K562 (cell line): ENCODE data around the gene IQCN. TPM values are rescaled to one million over a fixed set of nuclear protein-coding genes. Genes with fewer than 3 reads are reported as not detected.

Experiments used
- CBX2 ChIP-seq: fragments of 200-600 bp; sonication (generic); IDR thresholded peaks from one replicate; pipeline ENCODE4 v1.6.1; 2012; ENCODE audit warnings: mild to moderate bottlenecking, low read length, inconsistent platforms; ENCODE audit not compliant: insufficient read depth, poor library complexity, severe bottlenecking
- EP400 ChIP-seq: fragments of 450-650 bp; IDR thresholded peaks from 2 replicates; pipeline ENCODE4 v1.6.1; 2017; ENCODE audit warnings: antibody characterized with exemption, mild to moderate bottlenecking, moderate library complexity
- HDAC1 ChIP-seq, 2 experiments: fragments of 450-650 bp; IDR thresholded peaks; 2 replicates each; pipeline ENCODE4 v1.6.1; 2016 to 2017; ENCODE audit warnings: inconsistent platforms in 1 of 2, mild to moderate bottlenecking in 1 of 2, moderate library complexity in 1 of 2
- HNRNPUL1 ChIP-seq: fragments of 200-400 bp; formaldehyde crosslinking; IDR thresholded peaks from 2 replicates; pipeline ENCODE4 v1.6.1; 2017; ENCODE audit warnings: low read length
- MYNN ChIP-seq, 2 experiments: sonication (generic); formaldehyde crosslinking in 1 of 2; IDR thresholded peaks; 2 replicates each; pipeline versions ENCODE4 v1.5.0 to v1.6.1; 2016 to 2020; ENCODE audit warnings: antibody characterized with exemption in 1 of 2, missing genetic modification reagents in 1 of 2
- NONO ChIP-seq, 2 experiments: fragments of 200-400 bp in 1 of 2; fragments of 450-650 bp in 1 of 2; formaldehyde crosslinking in 1 of 2; IDR thresholded peaks; 2 replicates each; pipeline ENCODE4 v1.6.1; 2017; ENCODE audit warnings: low read depth in 2 of 2, mild to moderate bottlenecking in 2 of 2, moderate library complexity in 2 of 2, low read length in 1 of 2
- OTX1 ChIP-seq: fragments of 450-650 bp; formaldehyde crosslinking; IDR thresholded peaks from 2 replicates; pipeline ENCODE4 v1.4.0; 2022; ENCODE audit warnings: mild to moderate bottlenecking
- TGIF2 ChIP-seq: sonication (generic); formaldehyde crosslinking; IDR thresholded peaks from 2 replicates; pipeline ENCODE4 v1.8.1; 2022; ENCODE audit warnings: mild to moderate bottlenecking, missing genetic modification reagents, moderate library complexity
- ZNF445 ChIP-seq: fragments of 250-450 bp; sonication (Bioruptor Pico); IDR thresholded peaks from 2 replicates; pipeline ENCODE4 v1.4.0; 2020; ENCODE audit warnings: low read depth, mild to moderate bottlenecking, moderate library complexity
- polyA plus RNA-seq, 8 experiments: library from polyadenylated mRNA; depleted of rRNA in 4 of 8; stranded (reverse) in 5 of 8; unstranded in 3 of 8; fragments of >200 nt; fragmentation: Nextera tagmentation in 2 of 8; fragmentation: Illumina TruSeq in 1 of 8; extraction: Ambion mirVana in 2 of 8; extraction: Trizol in 1 of 8; gene quantifications; 2 replicates each; pipeline versions ENCODE4 v1.2.1 to v1.2.3, GENCODE V29; 2011 to 2014; ENCODE audit warnings: inconsistent platforms in 1 of 8, missing spikeins in 1 of 8
- total RNA-seq, 7 experiments: library from RNA; depleted of rRNA in 6 of 7; stranded (reverse); fragments of >200 nt in 6 of 7; fragmentation: Illumina TruSeq in 2 of 7; extraction: Trizol in 2 of 7; gene quantifications; 2 replicates each; pipeline versions ENCODE4 v1.2.1 to v1.2.3, GENCODE V29; 2011 to 2021; ENCODE audit warnings: low replicate concordance in 1 of 7
- TF ChIP-seq, protein P1 (sequence below), 2 experiments: fragments of 450-650 bp; IDR thresholded peaks; 2 replicates each; pipeline ENCODE4 v1.6.1; 2016; ENCODE audit warnings: mild to moderate bottlenecking in 2 of 2, borderline replicate concordance in 1 of 2, low read depth in 1 of 2, moderate library complexity in 1 of 2
- TF ChIP-seq, protein P2 (sequence below): sonication (generic); formaldehyde crosslinking; IDR thresholded peaks from 2 replicates; pipeline ENCODE4 v1.8.0; 2022; ENCODE audit warnings: mild to moderate bottlenecking, missing genetic modification reagents, borderline replicate concordance
- TF ChIP-seq, protein P3 (sequence below): fragments of 450-650 bp; IDR thresholded peaks from one replicate; pipeline ENCODE4 v1.6.1; 2018; ENCODE audit warnings: mild to moderate bottlenecking, moderate library complexity; ENCODE audit not compliant: partially characterized antibody

IQCN gene
- total and polyA plus RNA-seq, 9 of the 15 experiments (the other 6 are each of a cell fraction or from before 2014, with no cell fraction given): 0.01 to 0.07 (median 0.04) TPM; not detected in 3

DNA sequence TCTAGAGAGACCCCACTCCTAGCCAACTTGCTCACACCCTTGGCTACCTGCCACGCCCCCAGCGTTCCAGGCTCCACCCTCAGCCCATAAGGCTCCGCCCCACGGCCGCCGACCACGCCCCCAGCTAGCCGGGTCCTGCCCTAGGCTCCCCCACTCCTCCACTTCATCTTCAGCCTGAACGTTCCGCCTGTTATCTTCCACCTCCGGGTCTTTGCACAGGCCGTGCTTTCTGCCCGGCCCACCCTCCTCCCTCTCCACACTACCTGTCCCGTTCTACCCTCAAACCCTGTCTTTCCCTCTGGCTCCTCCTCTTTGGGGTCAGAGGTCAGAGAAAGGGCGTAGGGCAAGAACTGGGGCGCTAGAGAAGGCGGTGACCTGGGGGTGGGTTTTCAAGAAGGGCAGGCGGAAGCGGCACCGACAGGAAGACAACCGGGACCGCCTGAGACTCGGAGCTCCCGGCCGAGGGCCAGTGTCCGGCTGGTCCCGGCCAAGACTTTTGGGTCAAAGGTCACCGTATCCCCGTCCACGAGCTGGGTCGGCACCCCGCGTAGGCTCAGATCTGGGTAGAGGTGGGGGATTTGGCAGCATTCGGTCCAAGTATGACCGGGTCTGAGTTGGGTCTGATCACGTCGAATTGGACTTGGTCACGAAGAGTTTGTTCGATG is 50.3 kb downstream of the IQCN start (continued):
- TF ChIP-seq, protein P1, sequence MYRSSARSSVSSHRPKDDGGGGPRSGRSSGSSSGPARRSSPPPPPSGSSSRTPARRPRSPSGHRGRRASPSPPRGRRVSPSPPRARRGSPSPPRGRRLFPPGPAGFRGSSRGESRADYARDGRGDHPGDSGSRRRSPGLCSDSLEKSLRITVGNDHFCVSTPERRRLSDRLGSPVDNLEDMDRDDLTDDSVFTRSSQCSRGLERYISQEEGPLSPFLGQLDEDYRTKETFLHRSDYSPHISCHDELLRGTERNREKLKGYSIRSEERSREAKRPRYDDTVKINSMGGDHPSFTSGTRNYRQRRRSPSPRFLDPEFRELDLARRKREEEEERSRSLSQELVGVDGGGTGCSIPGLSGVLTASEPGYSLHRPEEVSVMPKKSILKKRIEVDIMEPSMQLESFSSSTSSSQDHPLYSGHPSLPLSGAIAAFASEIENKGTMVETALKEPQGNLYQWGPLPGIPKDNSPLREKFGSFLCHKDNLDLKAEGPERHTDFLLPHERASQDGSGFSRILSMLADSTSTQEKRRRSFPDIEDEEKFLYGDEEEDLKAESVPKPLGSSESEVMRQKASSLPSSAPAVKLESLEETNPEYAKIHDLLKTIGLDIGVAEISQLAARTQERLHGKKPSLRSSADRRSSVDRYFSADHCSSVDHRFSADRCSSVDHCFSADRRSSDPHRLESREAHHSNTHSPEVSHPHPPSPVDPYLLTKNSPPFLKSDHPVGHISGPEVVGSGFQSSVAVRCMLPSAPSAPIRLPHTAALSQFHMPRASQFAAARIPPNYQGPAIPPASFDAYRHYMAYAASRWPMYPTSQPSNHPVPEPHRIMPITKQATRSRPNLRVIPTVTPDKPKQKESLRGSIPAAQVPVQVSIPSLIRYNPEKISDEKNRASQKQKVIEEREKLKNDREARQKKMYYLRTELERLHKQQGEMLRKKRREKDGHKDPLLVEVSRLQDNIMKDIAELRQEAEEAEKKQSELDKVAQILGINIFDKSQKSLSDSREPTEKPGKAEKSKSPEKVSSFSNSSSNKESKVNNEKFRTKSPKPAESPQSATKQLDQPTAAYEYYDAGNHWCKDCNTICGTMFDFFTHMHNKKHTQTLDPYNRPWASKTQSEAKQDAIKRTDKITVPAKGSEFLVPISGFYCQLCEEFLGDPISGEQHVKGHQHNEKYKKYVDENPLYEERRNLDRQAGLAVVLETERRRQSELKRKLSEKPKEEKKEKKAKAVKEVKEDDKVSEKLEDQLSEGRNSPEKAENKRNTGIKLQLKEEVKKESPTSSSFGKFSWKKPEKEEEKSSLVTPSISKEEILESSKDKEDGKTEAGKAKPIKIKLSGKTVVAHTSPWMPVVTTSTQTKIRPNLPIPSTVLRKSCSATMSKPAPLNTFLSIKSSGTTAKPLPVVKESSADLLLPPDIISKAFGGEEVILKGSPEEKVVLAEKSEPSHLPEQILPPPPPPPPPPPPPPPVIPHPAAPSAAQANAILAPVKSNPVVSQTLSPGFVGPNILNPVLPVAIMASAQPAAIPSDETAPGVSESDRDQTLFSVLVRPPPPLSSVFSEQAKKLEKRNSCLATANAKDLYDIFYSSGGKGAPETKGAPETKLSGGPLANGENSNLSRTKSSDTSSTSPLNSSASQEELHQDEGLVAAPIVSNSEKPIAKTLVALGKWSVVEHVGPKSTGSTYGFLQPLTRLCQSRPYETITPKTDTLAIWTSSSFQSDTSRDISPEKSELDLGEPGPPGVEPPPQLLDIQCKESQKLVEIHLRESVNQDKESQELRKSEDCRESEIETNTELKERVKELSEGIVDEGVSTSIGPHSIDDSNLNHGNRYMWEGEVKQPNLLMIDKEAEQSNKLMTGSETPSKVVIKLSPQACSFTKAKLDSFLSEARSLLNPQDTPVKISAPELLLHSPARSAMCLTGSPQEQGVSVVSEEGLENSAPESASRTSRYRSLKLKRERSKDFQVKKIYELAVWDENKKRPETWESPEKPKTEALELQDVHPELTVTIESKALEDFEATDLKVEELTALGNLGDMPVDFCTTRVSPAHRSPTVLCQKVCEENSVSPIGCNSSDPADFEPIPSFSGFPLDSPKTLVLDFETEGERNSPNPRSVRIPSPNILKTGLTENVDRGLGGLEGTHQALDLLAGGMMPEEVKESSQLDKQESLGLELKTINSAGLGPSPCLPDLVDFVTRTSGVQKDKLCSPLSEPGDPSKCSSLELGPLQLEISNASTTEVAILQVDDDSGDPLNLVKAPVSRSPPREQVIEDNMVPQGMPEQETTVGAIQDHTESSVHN (IDR thresholded peaks at IDR 0.05; ENCODE audit: borderline replicate concordance in 1 of 2, low read depth in 1 of 2): no peak
- no peak for TF ChIP-seq ZNF445 (CRISPR knock-in tag)
- no peak for TF ChIP-seq TGIF2 (CRISPR knock-in tag)
- TF ChIP-seq HNRNPUL1: no peak
- TF ChIP-seq, protein P2, sequence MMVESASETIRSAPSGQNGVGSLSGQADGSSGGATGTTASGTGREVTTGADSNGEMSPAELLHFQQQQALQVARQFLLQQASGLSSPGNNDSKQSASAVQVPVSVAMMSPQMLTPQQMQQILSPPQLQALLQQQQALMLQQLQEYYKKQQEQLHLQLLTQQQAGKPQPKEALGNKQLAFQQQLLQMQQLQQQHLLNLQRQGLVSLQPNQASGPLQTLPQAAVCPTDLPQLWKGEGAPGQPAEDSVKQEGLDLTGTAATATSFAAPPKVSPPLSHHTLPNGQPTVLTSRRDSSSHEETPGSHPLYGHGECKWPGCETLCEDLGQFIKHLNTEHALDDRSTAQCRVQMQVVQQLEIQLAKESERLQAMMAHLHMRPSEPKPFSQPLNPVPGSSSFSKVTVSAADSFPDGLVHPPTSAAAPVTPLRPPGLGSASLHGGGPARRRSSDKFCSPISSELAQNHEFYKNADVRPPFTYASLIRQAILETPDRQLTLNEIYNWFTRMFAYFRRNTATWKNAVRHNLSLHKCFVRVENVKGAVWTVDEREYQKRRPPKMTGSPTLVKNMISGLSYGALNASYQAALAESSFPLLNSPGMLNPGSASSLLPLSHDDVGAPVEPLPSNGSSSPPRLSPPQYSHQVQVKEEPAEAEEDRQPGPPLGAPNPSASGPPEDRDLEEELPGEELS (CRISPR knock-in tag): 0 out of 2 replicates have a peak, but pooled peaks have one; percentile 75
- TF ChIP-seq EP400: peak; percentile 55; the same call in 1 of the 2 replicates
- TF ChIP-seq, protein P3, sequence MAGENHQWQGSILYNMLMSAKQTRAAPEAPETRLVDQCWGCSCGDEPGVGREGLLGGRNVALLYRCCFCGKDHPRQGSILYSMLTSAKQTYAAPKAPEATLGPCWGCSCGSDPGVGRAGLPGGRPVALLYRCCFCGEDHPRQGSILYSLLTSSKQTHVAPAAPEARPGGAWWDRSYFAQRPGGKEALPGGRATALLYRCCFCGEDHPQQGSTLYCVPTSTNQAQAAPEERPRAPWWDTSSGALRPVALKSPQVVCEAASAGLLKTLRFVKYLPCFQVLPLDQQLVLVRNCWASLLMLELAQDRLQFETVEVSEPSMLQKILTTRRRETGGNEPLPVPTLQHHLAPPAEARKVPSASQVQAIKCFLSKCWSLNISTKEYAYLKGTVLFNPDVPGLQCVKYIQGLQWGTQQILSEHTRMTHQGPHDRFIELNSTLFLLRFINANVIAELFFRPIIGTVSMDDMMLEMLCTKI: no peak
- peak; percentile 93 for TF ChIP-seq OTX1 (CRISPR knock-in tag)
- TF ChIP-seq HDAC1 (IDR thresholded peaks at IDR 0.05): peak; percentile 76 to 91; a peak in 3 of 4 replicates
- TF ChIP-seq MYNN (IDR thresholded peaks at IDR 0.05): peak; percentile 64; the same call in 1 of the 2 replicates
- TF ChIP-seq MYNN (CRISPR knock-in tag; IDR thresholded peaks at IDR 0.05): no peak
- TF ChIP-seq CBX2: no peak
- TF ChIP-seq NONO (IDR thresholded peaks at IDR 0.05; ENCODE audit: low read depth in 2 of 2, low read length in 1 of 2): no peak
